Astrocyte (in vitro differentiated cells and primary cell): ENCODE data around the gene ITGB3.

ENCODE experiments used
- CTCF ChIP-seq: IDR thresholded peaks from 2 replicates; pipeline ENCODE4 v1.5.1; 2011; ENCODE audit warnings: low read depth, mild to moderate bottlenecking, inconsistent platforms, low read length, moderate library complexity; ENCODE audit not compliant: insufficient read depth
- EZH2 ChIP-seq: IDR thresholded peaks from 2 replicates; pipeline ENCODE4 v1.6.1; 2012; ENCODE audit warnings: mild to moderate bottlenecking, low read length, inconsistent platforms; ENCODE audit not compliant: insufficient read depth

GRCh38 chr17:47335101-47335936 lies 81.7 kb downstream of the ITGB3 start:
- TF ChIP-seq EZH2: no peak
- no peak for TF ChIP-seq CTCF
